GM13976 (cell line): ENCODE measurements around the gene LCE4A.
"Not testable (repeated sequence)": the region's sequence is repeated elsewhere in the genome, so short reads cannot be mapped to it uniquely, and the experiment has no call there.

Experiments used
- DNase-seq: peaks from one replicate; pipeline ENCODE4 v3.0.0; 2012; ENCODE audit warnings: low spot score
- in situ Hi-C: fragments of 300-500 bp; cut with MboI; formaldehyde crosslinking; loops from one replicate; pipeline ENCODE4 v1.12.0; 2022; ENCODE audit warnings: low sequenced_read_pairs, mixed read lengths, inconsistent platforms; ENCODE audit not compliant: unreplicated experiment
- TF ChIP-seq, protein P1 (sequence below): IDR thresholded peaks from 2 replicates; pipeline ENCODE4 v1.5.1; 2012; ENCODE audit warnings: borderline replicate concordance, mild to moderate bottlenecking; ENCODE audit not compliant: insufficient read depth; ENCODE audit errors: extremely low read depth, missing control alignments, control extremely low read depth

Gene LCE4A

DNA sequence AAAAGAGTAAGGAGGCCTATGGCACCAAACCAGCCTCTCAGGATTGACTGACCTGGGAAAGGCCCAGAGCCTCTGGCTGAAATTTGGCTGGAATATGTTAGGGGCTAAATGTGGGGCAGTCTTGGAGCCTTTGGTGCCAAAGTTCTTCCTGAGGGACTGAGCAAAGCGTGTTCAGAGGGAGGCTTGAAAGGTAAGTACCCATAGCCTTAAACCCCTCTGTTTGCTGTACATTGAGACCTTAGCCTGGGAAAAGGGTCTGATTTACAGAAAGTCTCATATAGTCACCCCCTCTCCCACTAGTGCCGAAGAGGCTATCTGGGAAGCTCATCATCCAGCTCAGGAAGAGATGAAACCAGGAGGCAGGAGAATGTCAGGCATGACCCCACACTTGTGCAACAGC lies at the start of gene LCE4A:
LCE4A (plus strand) TSS at position 301 of the 400 bp plus-strand sequence. CDS start 916 bp downstream, outside the sequence.
- TF ChIP-seq, protein P1, sequence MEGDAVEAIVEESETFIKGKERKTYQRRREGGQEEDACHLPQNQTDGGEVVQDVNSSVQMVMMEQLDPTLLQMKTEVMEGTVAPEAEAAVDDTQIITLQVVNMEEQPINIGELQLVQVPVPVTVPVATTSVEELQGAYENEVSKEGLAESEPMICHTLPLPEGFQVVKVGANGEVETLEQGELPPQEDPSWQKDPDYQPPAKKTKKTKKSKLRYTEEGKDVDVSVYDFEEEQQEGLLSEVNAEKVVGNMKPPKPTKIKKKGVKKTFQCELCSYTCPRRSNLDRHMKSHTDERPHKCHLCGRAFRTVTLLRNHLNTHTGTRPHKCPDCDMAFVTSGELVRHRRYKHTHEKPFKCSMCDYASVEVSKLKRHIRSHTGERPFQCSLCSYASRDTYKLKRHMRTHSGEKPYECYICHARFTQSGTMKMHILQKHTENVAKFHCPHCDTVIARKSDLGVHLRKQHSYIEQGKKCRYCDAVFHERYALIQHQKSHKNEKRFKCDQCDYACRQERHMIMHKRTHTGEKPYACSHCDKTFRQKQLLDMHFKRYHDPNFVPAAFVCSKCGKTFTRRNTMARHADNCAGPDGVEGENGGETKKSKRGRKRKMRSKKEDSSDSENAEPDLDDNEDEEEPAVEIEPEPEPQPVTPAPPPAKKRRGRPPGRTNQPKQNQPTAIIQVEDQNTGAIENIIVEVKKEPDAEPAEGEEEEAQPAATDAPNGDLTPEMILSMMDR: no peak
- in situ Hi-C loops: no loop called here
- no peak for DNase-seq

GRCh38 chr1:152658649-152659048 lies 49.3 kb upstream of the LCE4A start:
- in situ Hi-C loops: loop anchor here (25.0 kb wide), 1 partner anchor 279 kb away; the partner anchor contains the start of gene SPRR5
- TF ChIP-seq, protein P1: no peak
- no peak for DNase-seq

DNA sequence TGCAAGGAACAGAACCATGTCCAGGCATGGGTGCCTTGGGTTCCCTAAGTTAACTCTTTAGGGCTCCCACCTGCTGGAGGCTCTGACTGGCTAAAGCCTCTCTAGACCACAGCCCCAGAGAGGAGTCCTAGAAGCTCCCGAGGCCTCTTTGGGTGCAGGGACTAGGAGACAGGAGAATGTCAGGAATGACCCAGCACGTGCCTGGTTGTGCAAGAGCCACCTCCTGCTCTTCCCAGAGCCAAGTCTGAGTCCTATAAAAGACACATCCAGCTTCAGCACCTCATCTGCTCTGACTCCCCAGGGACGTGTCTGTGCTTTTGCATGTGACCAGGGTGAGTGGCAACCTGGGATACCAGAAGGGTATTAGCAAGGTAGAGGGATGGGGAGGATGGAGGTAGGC lies 44.9 kb upstream of the LCE4A start, which contains the start of gene LCE2D:
LCE2D (plus strand) TSS at position 283 of the 400 bp plus-strand sequence. CDS start 726 bp downstream, outside the sequence.
- TF ChIP-seq, protein P1: no peak
- in situ Hi-C loops: loop anchor here (25.0 kb wide), 1 partner anchor 274 kb away; the partner anchor contains the start of gene SPRR5

DNA sequence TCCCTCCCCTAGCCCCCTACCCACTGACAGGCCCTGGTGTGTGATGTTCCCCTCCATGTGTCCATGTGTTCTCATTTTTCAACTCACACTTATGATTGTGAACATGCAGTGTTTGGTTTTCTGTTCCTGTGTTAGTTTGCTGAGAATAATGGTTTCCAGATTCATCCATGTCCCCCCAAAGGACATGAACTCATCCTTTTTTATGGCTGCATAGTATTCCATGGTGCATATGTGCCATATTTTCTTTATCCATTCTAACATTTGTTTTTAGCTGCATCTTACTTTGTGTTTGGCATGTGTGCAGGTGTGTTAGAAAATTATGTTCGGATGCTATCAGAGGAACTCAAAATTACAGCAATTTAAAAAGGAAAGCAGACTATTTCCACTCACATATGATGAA lies 41.8 kb upstream of the LCE4A start:
- in situ Hi-C loops: loop anchor here (25.0 kb wide), 1 partner anchor 271 kb away; the partner anchor contains the start of gene SPRR5
- not testable (repeated sequence) for DNase-seq

More for the DNA sequence above, 44.9 kb upstream of the LCE4A start, which contains the start of gene LCE2D:
- DNase-seq: no peak

DNA sequence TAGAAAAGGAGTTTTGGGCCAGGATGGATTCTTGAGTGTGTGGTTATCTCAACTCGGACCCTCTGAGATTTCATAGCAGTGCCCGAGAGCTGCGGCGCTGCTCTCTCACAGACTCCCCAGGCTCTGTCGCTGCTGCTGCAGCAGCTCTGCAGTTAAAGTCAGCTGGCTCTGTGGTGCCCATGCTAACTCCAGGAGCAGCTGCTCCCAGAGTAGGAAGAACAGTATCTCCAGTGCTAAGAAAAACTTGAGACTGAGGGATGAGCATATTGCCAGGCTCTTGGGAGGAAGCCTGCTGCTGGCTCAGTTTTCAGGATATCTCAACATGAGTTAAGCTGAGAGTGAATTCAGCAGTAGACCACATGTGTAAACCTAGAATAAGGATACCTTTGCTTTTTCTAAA lies 40.3 kb upstream of the LCE4A start:
- DNase-seq: no peak
- in situ Hi-C loops: loop anchor here (25.0 kb wide), 1 partner anchor 270 kb away; the partner anchor contains the start of gene SPRR5
- TF ChIP-seq, protein P1: no peak

DNA sequence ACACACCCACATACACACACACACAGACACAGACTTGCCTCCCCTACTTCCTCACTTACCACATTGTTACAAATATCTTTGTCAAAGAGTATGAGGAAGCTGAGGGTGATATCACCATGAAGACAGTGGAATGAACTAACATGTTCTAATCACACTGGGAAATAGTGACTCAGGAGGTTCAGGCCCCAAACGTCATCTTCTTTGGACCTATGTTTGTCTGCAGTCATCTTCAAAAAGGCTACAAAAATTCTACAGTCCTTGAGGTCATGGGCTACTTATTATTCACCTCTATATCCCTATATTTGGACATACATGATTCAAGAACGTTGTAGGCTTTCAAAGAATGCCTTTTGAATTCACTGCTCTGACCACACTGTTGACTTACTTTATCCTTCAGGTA lies 34.9 kb upstream of the LCE4A start:
- DNase-seq: no peak
- TF ChIP-seq, protein P1: no peak
- in situ Hi-C loops: loop anchor here (25.0 kb wide), 1 partner anchor 264 kb away; the partner anchor contains the start of gene SPRR5

DNA sequence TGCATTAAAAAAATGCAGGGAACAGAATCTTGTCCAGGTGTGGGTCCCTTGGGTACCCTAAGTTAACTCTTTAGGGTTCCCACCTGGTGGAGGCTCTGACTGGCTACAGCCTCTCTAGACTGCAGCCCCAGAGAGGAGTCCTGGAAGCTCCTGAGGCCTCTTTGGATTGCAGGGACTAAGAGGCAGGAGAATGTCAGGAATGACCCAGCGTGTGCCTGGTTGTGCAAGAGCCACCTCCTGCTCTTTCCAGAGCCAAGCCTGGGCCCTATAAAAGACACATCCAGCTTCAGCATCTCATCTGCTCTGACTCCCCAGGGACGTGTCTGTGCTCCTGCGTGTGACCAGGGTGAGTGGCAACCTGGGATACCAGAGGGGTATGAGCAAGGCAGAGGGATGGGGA lies 33.0 kb upstream of the LCE4A start, which contains the start of gene LCE2C:
LCE2C (plus strand) TSS at position 297 of the 400 bp plus-strand sequence. CDS start 737 bp downstream, outside the sequence.
- in situ Hi-C loops: loop anchor here (25.0 kb wide), 1 partner anchor 262 kb away; the partner anchor contains the start of gene SPRR5
- not testable (repeated sequence) for DNase-seq

DNA sequence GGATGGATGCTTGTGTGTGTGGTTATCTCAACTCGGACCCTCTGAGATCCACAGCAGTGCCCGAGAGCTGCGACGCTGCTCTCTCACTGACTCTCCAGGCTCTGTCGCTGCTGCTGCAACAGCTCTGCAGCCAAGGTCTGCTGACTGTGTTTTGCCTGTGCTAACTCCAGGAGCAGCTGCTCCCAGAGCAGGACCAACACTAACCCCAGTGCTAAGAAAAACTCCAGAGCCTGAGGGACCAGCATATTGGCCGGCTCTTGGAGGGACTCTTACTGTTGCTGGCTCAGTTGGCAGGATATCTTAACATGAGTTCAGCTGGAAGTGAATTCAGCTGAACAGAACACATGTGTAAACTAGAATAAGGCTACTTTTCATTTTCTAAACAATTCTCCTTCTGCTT lies 28.5 kb upstream of the LCE4A start:
- in situ Hi-C loops: no loop called here
- TF ChIP-seq, protein P1: no peak

More for the DNA sequence above, 28.5 kb upstream of the LCE4A start:
- no peak for DNase-seq
